BLaER1 treated with 17β-estradiol and CSF1 and Interleukin-3, amounts not matched to agents 10 nM and 100 nM (cell line): Measurements from ENCODE around the gene CMTM4.

Experiments used
- H3K27ac ChIP-seq, 11 experiments: shearing (Covaris generic); formaldehyde crosslinking; 2 replicates each; pipeline ENCODE4 v1.8.1; 2022
- H3K27me3 ChIP-seq, 11 experiments: shearing (Covaris generic); formaldehyde crosslinking; 2 replicates each; pipeline ENCODE4 v1.8.1; 2022
- H3K36me3 ChIP-seq, 11 experiments: shearing (Covaris generic); formaldehyde crosslinking; 2 replicates each; pipeline ENCODE4 v1.8.1; 2022
- H3K4me1 ChIP-seq, 10 experiments: shearing (Covaris generic); formaldehyde crosslinking; 2 replicates each; pipeline ENCODE4 v1.8.1; 2022
- H3K4me2 ChIP-seq, 11 experiments: shearing (Covaris generic); formaldehyde crosslinking; 2 replicates each; pipeline ENCODE4 v1.8.1; 2022
- H3K4me3 ChIP-seq, 10 experiments: shearing (Covaris generic); formaldehyde crosslinking; 2 replicates each; pipeline ENCODE4 v1.8.1; 2022
- H3K9ac ChIP-seq, 11 experiments: shearing (Covaris generic); formaldehyde crosslinking; 2 replicates each; pipeline ENCODE4 v1.8.1; 2022
- H3K9me3 ChIP-seq, 11 experiments: shearing (Covaris generic); formaldehyde crosslinking; replicated peaks in 1 of 11; 2 replicates each; pipeline ENCODE4 v1.8.1; 2022
- H4K20me1 ChIP-seq, 11 experiments: shearing (Covaris generic); formaldehyde crosslinking; 2 replicates each; pipeline ENCODE4 v1.8.1; 2022
- Cebpa-rat ChIP-seq, 11 experiments: shearing (Covaris generic); IDR thresholded peaks; 2 replicates each; pipeline ENCODE4 v1.8.1; 2022

Gene CMTM4

GRCh38 chr16:66605177-66605978, 91.2 kb downstream of the CMTM4 start:
- Histone ChIP-seq H3K9me3 (peaks cover 13 to 18% (median 16%) of the 10 kb centered on the region in 11 experiments), H3K4me2 (peak overlapping the region; percentile 94 to 100 (median 99)), H3K4me3 (peak overlapping the region; percentile 79 to 99 (median 94)), H3K4me1 (peaks cover 62 to 77% (median 66%) of the 10 kb centered on the region in 10 experiments), H3K27me3 (no peaks in the 10 kb centered on the region), H3K36me3 (peaks cover 18 to 49% (median 38%) of the 10 kb centered on the region in 11 experiments), H3K9ac (peak overlapping the region; percentile 89 to 99 (median 97)), H4K20me1 (peaks cover 43 to 54% (median 50%) of the 10 kb centered on the region in 11 experiments), H3K27ac (peak overlapping the region; percentile 87 to 97 (median 95))
- TF ChIP-seq Cebpa-rat (IDR thresholded peaks at IDR 0.05): no peak

- Histone ChIP-seq H3K9me3 (peaks cover 13 to 20% (median 16%) of the 10 kb centered on the region in 11 experiments), H3K27ac (peak within 1 kb of the TSS; percentile 87 to 97 (median 95)), H3K4me2 (peak within 1 kb of the TSS; percentile 94 to 100 (median 99)), H3K36me3 (peaks cover 10 to 41% (median 30%) of the 10 kb centered on the region in 11 experiments), H3K9ac (peak within 1 kb of the TSS; percentile 89 to 99 (median 97)), H4K20me1 (peaks cover 35 to 46% (median 42%) of the 10 kb centered on the region in 11 experiments), H3K4me3 (peak within 1 kb of the TSS; percentile 79 to 99 (median 94)), H3K27me3 (no peaks in the 10 kb centered on the region), H3K4me1 (peaks cover 60 to 72% (median 65%) of the 10 kb centered on the region in 10 experiments)
- no peak for TF ChIP-seq Cebpa-rat (IDR thresholded peaks at IDR 0.05)
These were observed 92.0 kb downstream of the CMTM4 start, which contains the start of gene CMTM3 for GRCh38 chr16:66604376-66605176. TSS of gene CMTM3 (plus strand) at chr16:66604704. CDS start at chr16:66604806, 102 bp downstream.

GRCh38 chr16:66603537-66604375, 92.8 kb downstream of the CMTM4 start:
- H3K9ac ChIP-seq: peak overlapping the region; percentile 79 to 99 (median 97)
- peaks cover 27 to 38% (median 34%) of the 10 kb centered on the region in 11 experiments for H4K20me1 ChIP-seq
- no peak for TF ChIP-seq Cebpa-rat (IDR thresholded peaks at IDR 0.05)
- H3K4me3 ChIP-seq: peak overlapping the region; percentile 79 to 99 (median 94)
- peaks cover 2 to 33% (median 21%) of the 10 kb centered on the region in 11 experiments for H3K36me3 ChIP-seq
- H3K27me3 ChIP-seq: no peaks in the 10 kb centered on the region
- H3K27ac ChIP-seq: peak overlapping the region; percentile 87 to 97 (median 95); a peak in 21 of 22 replicates
- H3K4me2 ChIP-seq: peak overlapping the region; percentile 80 to 94 (median 90)
- peaks cover 13 to 20% (median 16%) of the 10 kb centered on the region in 11 experiments for H3K9me3 ChIP-seq
- peaks cover 52 to 64% (median 58%) of the 10 kb centered on the region in 10 experiments for H3K4me1 ChIP-seq

GRCh38 chr16:66601471-66601870, 95.1 kb downstream of the CMTM4 start:
- H3K9me3 ChIP-seq: peaks cover 13 to 20% (median 16%) of the 10 kb centered on the region in 11 experiments
- no peak for TF ChIP-seq Cebpa-rat (IDR thresholded peaks at IDR 0.05)
- H3K9ac ChIP-seq: no peak overlapping the region
- H3K27me3 ChIP-seq: no peaks in the 10 kb centered on the region
- H3K4me1 ChIP-seq: peaks cover 36 to 57% (median 45%) of the 10 kb centered on the region in 10 experiments
- peak overlapping the region in 6 of 10 experiments; percentile 8 to 45 (median 27); a peak in 8 of 20 replicates for H3K4me3 ChIP-seq
- peaks cover 0 to 13% (median under 1%) of the 10 kb centered on the region in 11 experiments; a peak in 5 of 22 replicates for H3K36me3 ChIP-seq
- H4K20me1 ChIP-seq: peaks cover 4 to 15% (median 11%) of the 10 kb centered on the region in 11 experiments; a peak in 21 of 22 replicates
- peak overlapping the region in 10 of 11 experiments; percentile 80 to 94 (median 91); a peak in 19 of 22 replicates for H3K4me2 ChIP-seq
- H3K27ac ChIP-seq: peak overlapping the region in 4 of 11 experiments; percentile 24 to 96 (median 34); a peak in 3 of 22 replicates

GRCh38 chr16:66600477-66600876, 96.1 kb downstream of the CMTM4 start:
- H4K20me1 ChIP-seq: peaks cover 0 to 5% (median under 1%) of the 10 kb centered on the region in 11 experiments; a peak in 9 of 22 replicates
- no peak overlapping the region for H3K4me2 ChIP-seq

GRCh38 chr16:66599726-66600125, 96.8 kb downstream of the CMTM4 start:
- Histone ChIP-seq H3K4me2 (no peak overlapping the region), H3K9me3 (peaks cover 13 to 20% (median 16%) of the 10 kb centered on the region in 11 experiments), H3K27me3 (no peaks in the 10 kb centered on the region), H4K20me1 (no peaks in the 10 kb centered on the region), H3K36me3 (peaks cover 0 to 13% (median 0%) of the 10 kb centered on the region in 11 experiments; a peak in 3 of 22 replicates), H3K27ac (no peak overlapping the region), H3K4me1 (peaks cover 35 to 70% (median 47%) of the 10 kb centered on the region in 10 experiments), H3K9ac (no peak overlapping the region), H3K4me3 (no peak overlapping the region)
- TF ChIP-seq Cebpa-rat (IDR thresholded peaks at IDR 0.05): no peak

More at GRCh38 chr16:66600477-66600876, 96.1 kb downstream of the CMTM4 start:
- Histone ChIP-seq H3K9me3 (peaks cover 13 to 20% (median 16%) of the 10 kb centered on the region in 11 experiments), H3K27ac (no peak overlapping the region), H3K36me3 (peaks cover 0 to 13% (median 0%) of the 10 kb centered on the region in 11 experiments; a peak in 3 of 22 replicates), H3K4me3 (no peak overlapping the region), H3K27me3 (no peaks in the 10 kb centered on the region), H3K4me1 (peaks cover 27 to 63% (median 40%) of the 10 kb centered on the region in 10 experiments), H3K9ac (no peak overlapping the region)
- TF ChIP-seq Cebpa-rat (IDR thresholded peaks at IDR 0.05): no peak

- Histone ChIP-seq H4K20me1 (no peaks in the 10 kb centered on the region), H3K27ac (no peak overlapping the region), H3K9ac (no peak overlapping the region), H3K4me1 (peaks cover 34 to 70% (median 48%) of the 10 kb centered on the region in 10 experiments), H3K4me3 (no peak overlapping the region), H3K36me3 (peaks cover 0 to 13% (median 0%) of the 10 kb centered on the region in 11 experiments; a peak in 3 of 22 replicates), H3K9me3 (peaks cover 13 to 20% (median 16%) of the 10 kb centered on the region in 11 experiments), H3K4me2 (peak overlapping the region in 3 of 11 experiments; percentile 1 to 49 (median 4); a peak in 2 of 22 replicates), H3K27me3 (no peaks in the 10 kb centered on the region)
- TF ChIP-seq Cebpa-rat (IDR thresholded peaks at IDR 0.05): no peak
These were observed 98.4 kb downstream of the CMTM4 start for GRCh38 chr16:66598111-66598510.
